GM19043 (cell line): ENCODE data around the gene RPL15.
A peak's percentile ranks its signal among the peaks of the same experiment; 100 is the strongest.
"Not testable (repeated sequence)": the region's sequence is repeated elsewhere in the genome, so short reads cannot be mapped to it uniquely, and the experiment has no call there.

ENCODE experiments used
- ATAC-seq: cut with Tn5 transposase; IDR thresholded peaks from one replicate; pipeline ENCODE4 v1.9.1; 2021; ENCODE audit warnings: low read depth; ENCODE audit not compliant: unreplicated experiment

The RPL15 gene

GRCh38 chr3:23888617-23889228 lies 28.2 kb upstream of the RPL15 start:
- no peak for ATAC-seq

GRCh38 chr3:23889386-23889785 lies 27.5 kb upstream of the RPL15 start:
- no peak for ATAC-seq

- no peak for ATAC-seq
Measured at GRCh38 chr3:23889950-23890349, 27.0 kb upstream of the RPL15 start.

- no peak for ATAC-seq
Measured at GRCh38 chr3:23894254-23895061, 22.5 kb upstream of the RPL15 start.

- ATAC-seq: no peak
Measured at GRCh38 chr3:23895181-23895580, 21.8 kb upstream of the RPL15 start.

- no peak for ATAC-seq
Measured at GRCh38 chr3:23900744-23901143, 16.2 kb upstream of the RPL15 start.

- no peak for ATAC-seq
Measured at GRCh38 chr3:23904545-23904944, 12.4 kb upstream of the RPL15 start.

GRCh38 chr3:23909341-23909740 lies 7.6 kb upstream of the RPL15 start:
- ATAC-seq: no peak

GRCh38 chr3:23911397-23911796 lies 5.5 kb upstream of the RPL15 start:
- no peak for ATAC-seq

- not testable (repeated sequence) for ATAC-seq
Measured at GRCh38 chr3:23912335-23912734, 4.6 kb upstream of the RPL15 start.

- ATAC-seq: no peak
Measured at GRCh38 chr3:23913182-23913581, 3.8 kb upstream of the RPL15 start.

GRCh38 chr3:23913873-23914743 lies 2.8 kb upstream of the RPL15 start:
- ATAC-seq: no peak

- no peak for ATAC-seq
Measured at GRCh38 chr3:23915537-23916108, 1.3 kb upstream of the RPL15 start.

- ATAC-seq: peak; percentile 33
Measured at GRCh38 chr3:23916152-23916885, 613 bp upstream of the RPL15 start.

- ATAC-seq: not testable (repeated sequence)
Measured at GRCh38 chr3:23917679-23918303, 859 bp downstream of the RPL15 start.

GRCh38 chr3:23918331-23918730 lies 1.4 kb downstream of the RPL15 start:
- ATAC-seq: not testable (repeated sequence)

GRCh38 chr3:23919628-23920027 lies 2.7 kb downstream of the RPL15 start:
- ATAC-seq: no peak

GRCh38 chr3:23920151-23920655 lies 3.3 kb downstream of the RPL15 start:
- no peak for ATAC-seq

- no peak for ATAC-seq
Measured at GRCh38 chr3:23921052-23921511, 4.2 kb downstream of the RPL15 start.
